SW 1271 (cell line): ENCODE measurements around the gene SEMA3G.

ENCODE experiments used
- DNase-seq, 2 experiments: peaks; one replicate each; lab custom pipeline; 2025; lab: John Stamatoyannopoulos, UW

The SEMA3G gene

GRCh38 chr3:52438579-52439425 is 6.1 kb downstream of the SEMA3G start:
- DNase-seq = no peak

- no peak for DNase-seq
Observed at GRCh38 chr3:52438104-52438376, 6.9 kb downstream of the SEMA3G start.

GRCh38 chr3:52437326-52438103 is 7.4 kb downstream of the SEMA3G start:
- DNase-seq = no peak

GRCh38 chr3:52436500-52437149 is 8.3 kb downstream of the SEMA3G start:
- no peak for DNase-seq

- DNase-seq = no peak
Observed at GRCh38 chr3:52435246-52436101, 9.4 kb downstream of the SEMA3G start.

GRCh38 chr3:52434491-52435115 is 10.3 kb downstream of the SEMA3G start:
- DNase-seq = no peak

- no peak for DNase-seq
Observed at GRCh38 chr3:52433996-52434479, 10.9 kb downstream of the SEMA3G start.

GRCh38 chr3:52433328-52433995 is 11.4 kb downstream of the SEMA3G start:
- DNase-seq = no peak

- DNase-seq = no peak
Observed at GRCh38 chr3:52432691-52433141, 12.2 kb downstream of the SEMA3G start.

GRCh38 chr3:52432225-52432624 is 12.7 kb downstream of the SEMA3G start:
- DNase-seq = no peak

- DNase-seq = no peak
Observed at GRCh38 chr3:52431459-52432223, 13.3 kb downstream of the SEMA3G start.

GRCh38 chr3:52430416-52430810 is 14.5 kb downstream of the SEMA3G start:
- DNase-seq = no peak

- no peak for DNase-seq
Observed at GRCh38 chr3:52429779-52430415, 15.0 kb downstream of the SEMA3G start.

GRCh38 chr3:52429031-52429430 is 15.9 kb downstream of the SEMA3G start:
- no peak for DNase-seq

GRCh38 chr3:52428151-52429005 is 16.5 kb downstream of the SEMA3G start:
- DNase-seq = peak in 1 of 2 experiments; percentile 38

GRCh38 chr3:52423173-52423572 is 21.7 kb downstream of the SEMA3G start:
- DNase-seq = no peak

GRCh38 chr3:52422669-52423068 is 22.2 kb downstream of the SEMA3G start:
- no peak for DNase-seq

- no peak for DNase-seq
Observed at GRCh38 chr3:52420388-52420787, 24.5 kb downstream of the SEMA3G start.
